SHP77 (cell line): Measurements from ENCODE around the gene CDK8.
"Not testable (repeated sequence)": the region's sequence is repeated elsewhere in the genome, so short reads cannot be mapped to it uniquely, and the experiment has no call there.

Source experiments
- DNase-seq, 2 experiments: peaks; one replicate each; lab custom pipeline; 2025; lab: John Stamatoyannopoulos, UW

CDK8 gene

DNA sequence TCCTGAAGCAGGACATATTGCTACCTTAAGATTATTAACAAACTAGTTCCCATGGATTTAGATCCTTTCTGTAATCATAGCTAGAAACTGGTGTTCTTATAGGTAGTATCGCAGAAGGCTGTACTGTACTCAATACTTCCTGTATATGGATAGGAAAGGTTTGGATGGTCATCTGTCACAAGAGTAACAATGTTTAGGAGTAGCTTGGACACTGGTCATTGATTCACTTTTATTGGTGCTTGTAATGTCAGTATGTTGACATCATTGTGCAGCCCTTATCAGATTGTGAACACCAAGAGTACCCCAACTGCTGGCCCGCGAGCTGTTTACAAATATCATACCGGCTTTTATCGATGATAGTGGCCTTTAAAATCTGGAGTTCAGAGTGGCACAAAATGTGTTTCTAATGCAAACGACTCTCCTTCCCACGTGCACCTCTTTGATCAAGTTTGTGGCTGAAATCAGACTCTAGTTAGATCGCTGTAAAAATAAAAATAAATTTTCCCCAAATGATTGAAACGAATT lies 605 bp upstream of the CDK8 start:
- DNase-seq: no peak

DNA sequence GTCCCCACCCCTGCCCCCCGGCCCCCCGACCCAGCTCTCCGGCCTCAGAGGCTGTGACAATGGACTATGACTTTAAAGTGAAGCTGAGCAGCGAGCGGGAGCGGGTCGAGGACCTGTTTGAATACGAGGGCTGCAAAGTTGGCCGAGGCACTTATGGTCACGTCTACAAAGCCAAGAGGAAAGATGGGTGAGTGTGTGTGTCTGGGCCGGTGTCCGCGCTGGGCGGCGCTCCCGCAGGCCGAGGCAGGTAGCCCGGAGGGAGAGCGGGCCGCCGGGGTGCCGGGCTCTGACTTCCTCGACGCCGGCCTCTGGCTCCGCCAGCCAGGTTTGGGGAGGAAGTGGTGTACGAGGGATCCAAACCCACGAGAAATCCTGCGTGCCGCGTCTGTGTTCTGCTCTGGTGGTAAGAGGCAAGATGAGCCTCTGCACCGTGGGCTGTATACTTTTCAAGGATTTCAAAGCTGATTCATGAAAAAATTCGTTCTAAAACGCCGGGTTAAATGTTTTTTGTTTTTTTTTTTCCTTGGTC lies 718 bp downstream of the CDK8 start:
- peak; percentile 7 to 41 for DNase-seq

DNA sequence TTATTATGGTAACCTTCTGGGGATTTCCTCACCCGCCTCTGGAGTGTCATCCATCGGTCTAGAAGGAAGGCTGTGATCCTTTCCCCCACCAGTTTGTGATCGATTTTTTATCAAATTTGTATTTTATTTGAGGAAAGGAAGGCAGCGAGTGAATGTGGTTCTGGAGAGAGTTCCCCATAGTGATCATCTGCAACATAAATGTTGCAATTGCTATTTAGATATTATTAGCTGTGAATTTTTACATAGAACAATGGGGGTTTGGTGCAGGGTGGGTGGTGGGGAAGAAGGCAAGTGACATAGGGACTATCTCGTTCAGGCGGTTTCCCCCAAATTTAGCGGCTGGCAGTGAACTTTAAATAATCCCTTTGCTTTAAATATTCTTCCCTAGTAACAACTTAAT lies 1.2 kb downstream of the CDK8 start:
- DNase-seq: no peak

DNA sequence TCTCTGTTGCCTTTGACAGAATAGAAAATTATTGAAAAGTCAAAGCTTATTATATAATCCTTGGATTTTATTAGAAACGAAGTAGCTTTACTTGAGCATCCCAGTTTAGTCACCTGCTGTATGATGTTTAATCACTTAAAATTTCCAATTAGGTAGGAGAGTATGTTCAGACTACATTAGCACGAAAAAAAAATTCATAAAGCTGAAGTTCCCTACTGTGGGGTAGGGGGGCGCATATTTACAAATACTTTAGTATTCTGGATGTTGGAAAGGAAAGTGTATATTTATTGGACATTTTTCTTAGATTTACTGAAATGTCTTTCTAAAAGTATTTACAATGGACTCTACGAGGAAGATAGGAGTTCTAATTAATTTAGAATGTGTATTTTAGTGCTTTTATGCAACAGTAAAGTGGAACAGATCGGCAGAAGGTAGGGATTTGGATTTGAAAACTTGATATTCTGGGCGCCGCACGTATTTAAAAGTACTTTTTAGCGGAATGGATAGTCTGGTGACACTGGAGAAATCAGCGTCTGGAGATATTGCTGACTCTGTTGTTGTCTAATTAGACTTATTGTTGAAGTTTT lies 1.9 kb downstream of the CDK8 start:
- DNase-seq: no peak

GRCh38 chr13:26257049-26257448 lies 3.1 kb downstream of the CDK8 start:
- DNase-seq: no peak

DNA sequence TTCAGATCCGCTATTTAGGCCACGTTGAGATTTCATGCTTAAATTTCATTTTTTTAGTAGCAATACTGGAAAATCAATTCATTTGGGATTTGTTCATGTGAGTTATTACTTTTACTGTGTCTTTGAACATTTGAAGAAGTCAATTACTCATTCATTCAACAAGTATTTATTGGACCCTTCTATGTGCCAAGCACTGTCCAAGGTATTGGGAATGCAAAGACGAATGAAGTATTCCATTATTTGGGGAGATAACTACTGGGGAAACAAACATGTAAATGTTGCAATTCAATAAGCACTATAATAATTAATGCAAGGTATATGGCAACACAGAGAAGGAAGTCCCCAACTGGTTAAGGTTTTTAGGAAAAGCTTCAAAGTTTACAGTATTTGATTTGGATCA lies 5.7 kb downstream of the CDK8 start:
- no peak for DNase-seq

GRCh38 chr13:26262156-26262555 lies 8.2 kb downstream of the CDK8 start:
- no peak for DNase-seq

DNA sequence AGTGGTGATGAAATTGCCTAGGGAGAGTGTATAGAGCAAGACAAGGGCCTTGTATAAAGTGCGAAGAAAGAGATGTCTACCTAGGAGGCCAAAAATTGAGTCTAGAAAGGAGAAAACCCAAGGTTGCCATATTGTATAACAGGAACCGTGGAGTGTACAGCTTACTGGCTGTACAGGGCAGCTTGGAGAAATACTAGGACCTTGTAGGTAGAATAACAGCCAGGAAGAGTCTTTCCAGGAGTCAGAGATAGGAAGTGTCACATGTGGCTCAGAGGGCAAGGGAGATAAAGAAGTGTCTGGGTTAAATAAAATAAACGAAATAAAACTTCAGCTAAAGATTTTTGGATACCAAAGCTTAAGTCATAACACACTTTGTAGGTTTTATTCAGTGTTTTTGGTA lies 12.4 kb downstream of the CDK8 start:
- no peak for DNase-seq

GRCh38 chr13:26270707-26271106 lies 16.8 kb downstream of the CDK8 start:
- no peak for DNase-seq

DNA sequence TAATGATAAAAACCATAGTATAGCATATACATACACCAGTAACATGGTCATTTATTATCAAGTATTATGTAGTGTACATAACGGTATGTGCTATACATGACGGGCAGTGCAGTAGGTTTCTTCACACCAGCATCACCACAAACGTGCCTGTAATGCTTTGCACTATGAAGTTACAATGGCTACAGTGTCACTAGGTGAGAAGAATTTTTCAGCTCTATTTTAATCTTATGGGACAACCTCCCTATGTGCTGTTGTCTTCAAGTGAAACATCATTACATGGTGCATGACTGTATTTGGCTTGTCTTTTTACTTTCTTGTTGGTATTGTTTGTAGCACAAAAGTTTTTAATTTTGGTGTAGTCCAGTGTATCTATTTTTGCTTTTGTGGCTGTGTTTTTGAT lies 18.7 kb downstream of the CDK8 start:
- DNase-seq: no peak

DNA sequence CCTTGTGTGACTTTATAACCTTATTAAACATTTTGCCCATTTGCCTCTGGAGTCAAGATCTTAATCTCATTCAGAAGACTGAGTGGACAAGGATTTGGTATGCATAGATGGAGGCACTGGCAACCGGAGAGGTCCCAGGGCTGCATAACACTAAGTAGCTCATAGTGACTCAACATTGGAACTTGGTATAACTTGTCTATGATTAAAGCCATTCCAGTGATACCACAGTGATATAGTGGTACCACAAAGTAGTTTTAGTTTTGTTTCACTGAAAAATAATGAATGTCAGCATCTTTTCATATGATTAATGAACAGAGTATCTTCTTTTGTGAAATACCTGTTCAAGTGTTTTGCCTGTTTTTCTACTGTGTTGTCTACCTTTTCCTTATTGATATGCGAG lies 26.4 kb downstream of the CDK8 start:
- DNase-seq: no peak

DNA sequence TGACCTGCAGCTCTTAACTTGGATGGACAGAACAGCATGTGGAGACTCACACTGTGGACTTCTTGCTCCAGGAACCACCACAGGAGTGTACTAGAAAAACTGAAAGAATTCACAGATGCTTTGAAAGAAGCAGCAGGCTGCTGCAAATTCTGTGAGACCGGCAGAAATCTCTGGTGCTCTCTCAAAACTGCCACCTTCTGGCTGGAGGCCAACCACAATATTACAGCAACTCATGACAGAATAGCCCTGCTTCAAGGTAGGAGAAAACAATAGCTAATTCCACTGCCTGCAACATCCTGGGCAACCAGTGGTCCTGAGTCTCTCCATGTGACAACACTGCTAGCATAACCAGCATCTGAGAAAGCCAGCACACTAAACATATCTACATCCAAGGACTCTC lies 26.9 kb downstream of the CDK8 start:
- no peak for DNase-seq

- DNase-seq: not testable (repeated sequence)
Observed at GRCh38 chr13:26285911-26286310, 32.0 kb downstream of the CDK8 start.

DNA sequence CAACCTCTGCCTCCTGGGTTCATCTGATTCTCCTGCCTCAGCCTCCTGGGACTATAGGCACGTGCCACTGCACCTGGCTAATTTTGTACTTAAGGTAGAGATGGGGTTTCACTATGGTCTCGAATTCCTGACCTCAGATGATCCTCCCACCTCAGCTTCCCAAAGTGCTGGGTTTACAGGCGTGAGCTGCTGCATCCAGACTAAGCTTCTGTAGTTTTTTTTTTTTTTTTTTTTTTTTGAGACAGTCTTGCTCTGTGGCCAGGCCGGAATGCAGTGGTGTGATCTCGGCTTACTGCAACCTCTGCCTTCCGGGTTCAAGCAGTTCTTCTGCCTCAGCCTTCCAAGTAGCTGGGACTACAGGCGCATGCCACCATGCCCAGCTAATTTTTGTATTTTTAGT lies 34.9 kb downstream of the CDK8 start:
- DNase-seq: not testable (repeated sequence)

- no peak for DNase-seq
Observed at GRCh38 chr13:26295812-26296211, 41.9 kb downstream of the CDK8 start.

- DNase-seq: no peak
Observed at GRCh38 chr13:26299168-26299750, 45.3 kb downstream of the CDK8 start.

GRCh38 chr13:26300140-26300539 lies 46.2 kb downstream of the CDK8 start:
- no peak for DNase-seq

DNA sequence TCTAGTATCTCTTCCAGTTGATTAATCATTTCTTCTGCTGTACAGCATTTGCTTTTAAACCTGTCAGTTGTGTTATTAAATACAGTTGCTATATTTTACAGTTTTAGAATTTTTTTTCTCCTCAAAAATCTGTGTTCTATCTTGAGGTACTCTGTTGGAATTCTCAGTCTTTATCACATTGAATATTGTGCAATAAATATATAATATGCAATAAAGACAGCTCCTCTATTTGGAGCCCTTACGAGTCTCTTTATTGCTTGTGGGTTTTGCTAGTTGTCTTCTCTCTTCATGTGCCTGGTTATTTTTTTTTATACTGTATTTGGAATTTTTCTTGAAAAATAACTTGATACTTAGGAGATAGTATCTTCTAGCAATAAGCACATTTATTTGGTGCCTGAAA lies 51.7 kb downstream of the CDK8 start:
- DNase-seq: no peak

DNA sequence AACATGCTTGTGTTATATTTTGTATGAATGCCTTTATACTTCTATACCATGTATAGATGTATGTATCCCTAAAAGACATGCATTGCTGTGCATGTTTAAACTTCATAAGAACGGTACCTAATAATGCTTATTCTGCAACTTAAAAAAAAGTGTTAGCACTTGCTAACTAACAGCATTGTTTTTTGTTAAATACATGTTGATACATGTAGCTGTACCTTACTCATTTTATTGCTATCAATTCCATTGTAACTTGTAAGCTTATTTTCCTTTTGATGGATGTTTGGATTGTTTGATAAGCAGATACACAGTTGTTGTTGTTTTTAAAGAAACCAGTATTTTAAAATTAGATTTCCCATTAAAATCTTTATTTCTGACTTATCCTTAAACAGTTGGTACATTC lies 53.8 kb downstream of the CDK8 start:
- DNase-seq: no peak

DNA sequence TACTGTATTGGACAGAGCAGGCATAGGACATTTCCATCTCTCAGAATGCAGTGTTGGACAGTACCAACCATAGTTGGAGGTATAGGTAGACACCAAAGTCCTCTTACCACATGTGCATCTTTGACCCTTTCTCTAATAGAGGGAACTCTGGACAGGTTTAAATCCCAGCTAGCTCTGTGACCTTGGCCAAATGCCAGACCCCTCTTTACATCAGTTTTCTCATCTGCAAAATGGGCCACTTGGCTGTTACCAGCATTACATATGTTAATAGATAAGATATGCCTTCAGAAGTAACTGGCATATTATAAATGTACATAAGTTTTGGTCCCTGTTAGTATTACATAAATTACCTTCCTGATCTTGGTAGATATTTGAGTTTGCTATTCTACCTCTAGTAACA lies 54.3 kb downstream of the CDK8 start:
- DNase-seq: no peak

DNA sequence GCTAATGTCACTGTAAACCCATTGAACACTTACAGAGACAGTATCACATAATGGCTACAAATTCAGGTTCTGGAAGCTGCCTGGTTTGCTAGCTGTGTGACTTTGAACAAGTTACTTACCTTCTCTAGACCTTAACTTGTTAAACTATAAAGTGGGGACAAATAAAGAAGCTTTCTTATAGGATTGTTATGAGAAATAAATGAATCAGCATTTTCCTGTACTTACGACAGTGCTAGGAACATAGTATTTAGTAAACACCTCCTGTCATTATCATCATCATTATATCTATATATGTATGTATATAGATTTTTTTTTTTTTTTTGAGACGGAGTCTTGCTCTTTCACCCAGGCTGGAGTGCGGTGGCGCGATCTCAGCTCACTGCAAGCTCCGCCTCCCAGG lies 54.9 kb downstream of the CDK8 start:
- no peak for DNase-seq

DNA sequence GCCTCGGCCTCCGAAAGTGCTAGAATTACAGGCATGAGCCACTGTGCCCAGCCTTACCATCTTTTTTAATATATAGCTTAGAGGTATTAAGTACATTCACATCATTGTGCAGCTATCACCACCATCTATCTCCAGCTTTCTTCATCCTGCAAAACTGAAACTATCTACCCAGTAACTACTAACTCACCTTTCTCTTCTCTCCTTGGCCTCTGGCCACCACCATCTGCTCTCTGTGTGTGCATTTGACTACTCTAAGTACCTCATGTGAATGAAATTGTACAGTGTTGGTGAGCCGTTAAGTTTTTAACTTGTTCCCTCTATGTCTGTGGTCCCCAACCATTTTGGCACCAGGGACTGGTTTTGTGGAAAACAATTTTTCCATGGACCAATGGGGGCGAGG lies 56.1 kb downstream of the CDK8 start:
- DNase-seq: no peak

DNA sequence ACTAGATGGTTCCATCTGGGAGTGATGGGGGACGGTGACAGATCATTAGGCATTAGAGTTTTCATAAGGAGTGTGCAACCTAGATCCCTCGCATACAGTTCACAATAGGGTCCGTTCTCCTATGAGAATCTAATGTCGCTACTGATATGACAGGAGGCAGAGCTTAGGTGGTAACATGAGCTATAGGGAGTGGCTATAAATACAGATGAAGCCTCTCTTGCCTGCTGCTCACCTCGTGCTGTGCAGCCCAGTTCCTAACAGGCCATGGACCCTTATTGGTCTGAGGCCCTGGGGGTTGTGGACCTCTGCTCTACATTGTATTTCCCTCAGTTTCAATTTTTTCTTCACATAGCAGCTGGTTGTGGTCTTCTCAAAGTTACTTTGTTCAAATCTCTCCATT lies 56.5 kb downstream of the CDK8 start:
- no peak for DNase-seq

DNA sequence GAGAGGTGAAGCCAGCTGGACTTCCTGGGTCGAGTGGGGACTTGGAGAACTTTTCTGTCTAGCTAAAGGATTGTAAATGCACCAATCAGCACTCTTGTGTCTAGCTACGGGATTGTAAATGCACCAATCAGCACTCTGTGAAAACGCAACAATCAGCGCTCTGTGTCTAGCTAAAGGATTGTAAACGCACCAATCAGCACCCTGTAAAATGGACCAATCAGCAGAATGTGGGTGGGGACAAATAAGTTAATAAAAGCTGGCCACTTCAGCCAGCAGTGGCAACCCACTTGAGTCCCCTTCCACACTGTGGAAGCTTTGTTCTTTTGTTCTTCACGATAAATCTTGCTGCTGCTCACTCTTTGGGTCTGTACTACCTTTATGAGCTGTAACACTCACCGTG lies 58.1 kb downstream of the CDK8 start:
- DNase-seq: not testable (repeated sequence)
